K562 (cell line): Measurements from ENCODE around the gene AMFR. TPM values are rescaled to one million over a fixed set of nuclear protein-coding genes. Genes with fewer than 3 reads are reported as not detected.

Source experiments
- ARID4B ChIP-seq: sonication (generic); formaldehyde crosslinking; IDR thresholded peaks from 2 replicates; pipeline ENCODE4 v1.8.0; 2022; ENCODE audit warnings: mild to moderate bottlenecking, missing genetic modification reagents
- DNMT1 ChIP-seq: fragments of 450-650 bp; IDR thresholded peaks from 2 replicates; pipeline ENCODE4 v1.6.1; 2016; ENCODE audit warnings: antibody characterized with exemption, mild to moderate bottlenecking
- FOXJ3 ChIP-seq: sonication (generic); formaldehyde crosslinking; IDR thresholded peaks from 2 replicates; pipeline ENCODE4 v1.4.0; 2020; ENCODE audit warnings: mild to moderate bottlenecking, missing genetic modification reagents
- GMEB1 ChIP-seq: fragments of 250-450 bp; sonication (Bioruptor Pico); IDR thresholded peaks from 2 replicates; pipeline ENCODE4 v1.4.0; 2020; ENCODE audit warnings: mild to moderate bottlenecking
- RCOR1 ChIP-seq, 2 experiments: IDR thresholded peaks; 2 replicates each; pipeline ENCODE4 v1.6.1; 2012; ENCODE audit warnings: low read depth in 2 of 2, low read length in 2 of 2, borderline replicate concordance in 1 of 2, improper control_type of control experiment in 1 of 2
- REST ChIP-seq, 2 experiments: fragments of 450-650 bp; formaldehyde crosslinking in 1 of 2; IDR thresholded peaks; 2 replicates each; pipeline versions ENCODE4 v1.4.0 to v1.6.1; 2014 to 2020; ENCODE audit warnings: mild to moderate bottlenecking in 2 of 2, borderline replicate concordance in 1 of 2, low read depth in 1 of 2
- SRSF9 ChIP-seq: fragments of 200-400 bp; formaldehyde crosslinking; IDR thresholded peaks from 2 replicates; pipeline ENCODE4 v1.6.1; 2017; ENCODE audit warnings: low read depth, low read length, borderline replicate concordance
- TFE3 ChIP-seq: fragments of 450-650 bp; formaldehyde crosslinking; IDR thresholded peaks from 2 replicates; pipeline ENCODE4 v1.4.0; 2020; ENCODE audit warnings: mild to moderate bottlenecking, mixed read lengths
- ZNF740 ChIP-seq, 3 experiments: fragments of 200-800 bp in 1 of 3; sonication (Bioruptor generic) in 1 of 3; sonication (generic) in 1 of 3; formaldehyde crosslinking in 1 of 3; IDR thresholded peaks; 2 replicates each; pipeline versions ENCODE4 v1.6.1 to v1.8.0; 2016 to 2022; ENCODE audit warnings: mild to moderate bottlenecking in 2 of 3, missing compliant biosample characterization in 2 of 3, missing genetic modification characterization in 2 of 3, missing genetic modification reagents in 1 of 3
- polyA plus RNA-seq, 8 experiments: library from polyadenylated mRNA; depleted of rRNA in 4 of 8; stranded (reverse) in 5 of 8; unstranded in 3 of 8; fragments of >200 nt; fragmentation: Nextera tagmentation in 2 of 8; fragmentation: Illumina TruSeq in 1 of 8; extraction: Ambion mirVana in 2 of 8; extraction: Trizol in 1 of 8; gene quantifications; 2 replicates each; pipeline versions ENCODE4 v1.2.1 to v1.2.3, GENCODE V29; 2011 to 2014; ENCODE audit warnings: inconsistent platforms in 1 of 8, missing spikeins in 1 of 8
- total RNA-seq, 7 experiments: library from RNA; depleted of rRNA in 6 of 7; stranded (reverse); fragments of >200 nt in 6 of 7; fragmentation: Illumina TruSeq in 2 of 7; extraction: Trizol in 2 of 7; gene quantifications; 2 replicates each; pipeline versions ENCODE4 v1.2.1 to v1.2.3, GENCODE V29; 2011 to 2021; ENCODE audit warnings: low replicate concordance in 1 of 7

The AMFR gene
- total and polyA plus RNA-seq, 9 of the 15 experiments (the other 6 are each of a cell fraction or from before 2014, with no cell fraction given): 15.6 to 113 (median 58.4) TPM

- TF ChIP-seq GMEB1 (CRISPR knock-in tag) (peak; percentile 73), ARID4B (CRISPR knock-in tag) (peak; percentile 43; the same call in 1 of the 2 replicates), ZNF740 (CRISPR knock-in tag; IDR thresholded peaks at IDR 0.05) (peak; percentile 92), ZNF740 (tag; IDR thresholded peaks at IDR 0.05) (no peak), RCOR1 (IDR thresholded peaks at IDR 0.05; ENCODE audit: borderline replicate concordance in 1 of 2, low read depth in 2 of 2, low read length in 2 of 2) (peak in 1 of 2 experiments; percentile 59; a peak in 2 of 4 replicates), REST (IDR thresholded peaks at IDR 0.05; ENCODE audit: borderline replicate concordance) (0 out of 2 replicates have a peak, but pooled peaks have one; percentile 8), REST (CRISPR knock-in tag; IDR thresholded peaks at IDR 0.05; ENCODE audit: low read depth) (no peak), SRSF9 (no peak), FOXJ3 (CRISPR knock-in tag) (no peak), DNMT1 (no peak), TFE3 (no peak)
These were observed at the start of gene AMFR (continued) for GRCh38 chr16:56425439-56425832.
